HG03060 (cell line): Measurements from ENCODE around the gene STEAP1.
"Not testable (repeated sequence)": the region's sequence is repeated elsewhere in the genome, so short reads cannot be mapped to it uniquely, and the experiment has no call there.

Experiments used
- ATAC-seq: cut with Tn5 transposase; IDR thresholded peaks from one replicate; pipeline ENCODE4 v1.9.1; 2021; ENCODE audit warnings: low read depth, moderate number of reproducible peaks; ENCODE audit not compliant: unreplicated experiment

The STEAP1 gene

DNA sequence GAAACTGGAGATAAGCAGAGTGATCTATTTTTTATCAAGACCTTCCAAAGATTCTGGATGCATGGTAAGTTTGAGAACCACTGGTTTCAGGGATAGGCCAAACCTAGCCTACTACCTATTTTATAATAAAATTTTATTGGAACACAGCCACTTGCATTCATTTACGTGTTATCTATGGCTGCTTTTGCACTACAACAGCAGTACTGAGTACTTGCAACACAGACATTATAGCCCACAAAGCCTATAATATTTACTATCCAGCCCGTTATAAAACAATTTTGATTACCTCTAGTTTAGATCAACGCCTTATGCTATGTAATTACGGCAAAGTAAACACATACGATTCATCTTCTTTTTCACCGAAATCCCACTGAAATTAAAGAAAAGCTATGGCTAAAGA is 18.4 kb downstream of the STEAP1 start:
- no peak for ATAC-seq

DNA sequence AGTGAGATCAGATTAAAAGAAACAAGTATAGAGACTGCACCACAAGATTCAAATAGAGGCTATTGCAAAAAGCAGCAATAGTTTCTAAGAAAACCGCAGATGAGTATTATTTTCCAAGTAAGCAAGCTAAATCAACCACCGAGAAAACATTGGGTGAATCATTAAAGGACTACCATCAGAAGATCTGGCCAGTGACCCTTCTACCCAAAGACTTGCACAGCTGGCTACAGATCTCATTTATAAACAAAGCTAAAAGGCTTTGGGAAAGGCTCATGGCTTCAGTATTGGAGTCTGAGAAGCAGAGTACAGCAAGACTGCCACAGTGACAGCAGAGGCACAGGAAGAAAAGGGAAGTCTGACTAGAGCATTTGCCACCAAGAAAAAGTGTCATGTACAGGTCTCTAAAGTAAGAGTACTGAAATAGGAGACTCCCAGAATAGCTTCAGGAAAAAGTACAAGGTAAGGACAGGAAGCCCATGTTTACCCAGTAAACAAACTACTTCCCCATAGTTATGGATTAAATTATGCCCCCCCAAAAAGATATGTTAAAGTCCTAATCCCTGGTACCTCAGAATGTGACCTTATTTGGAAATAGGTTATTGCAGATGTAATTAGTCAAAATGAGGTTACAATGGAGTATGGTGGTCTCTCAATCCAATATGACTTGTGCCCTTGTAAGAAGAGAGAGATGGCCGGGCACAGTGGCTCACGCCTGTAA is 19.0 kb downstream of the STEAP1 start:
- ATAC-seq = peak; percentile 86

DNA sequence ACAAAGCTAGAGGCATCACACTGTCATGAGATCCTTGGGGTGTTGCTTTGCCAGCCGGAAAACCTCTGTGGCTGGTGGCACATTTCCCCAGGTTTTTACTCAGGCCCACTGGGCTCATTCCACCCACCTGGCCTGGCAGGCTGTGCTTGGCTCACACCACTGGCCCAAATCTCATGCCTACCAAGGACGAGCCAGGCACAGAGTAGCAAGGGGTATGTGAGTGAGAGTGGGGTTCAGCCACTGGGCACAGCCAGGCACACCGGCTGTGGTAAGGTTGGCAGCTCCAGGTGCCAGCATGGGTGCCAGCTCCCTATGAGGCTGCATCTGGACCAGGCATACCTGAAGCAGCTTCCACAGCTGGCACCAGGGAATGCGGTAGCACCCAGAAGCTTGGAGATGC is 21.4 kb downstream of the STEAP1 start:
- ATAC-seq = no peak

- ATAC-seq = no peak
These were observed 21.9 kb downstream of the STEAP1 start for GRCh38 chr7:90176195-90176594.

GRCh38 chr7:90178166-90178565 is 23.9 kb downstream of the STEAP1 start:
- ATAC-seq = no peak

GRCh38 chr7:90178679-90179278 is 24.5 kb downstream of the STEAP1 start:
- ATAC-seq = peak; percentile 95

- no peak for ATAC-seq
These were observed 25.8 kb downstream of the STEAP1 start for GRCh38 chr7:90180011-90180585.

GRCh38 chr7:90180649-90181048 is 26.4 kb downstream of the STEAP1 start:
- no peak for ATAC-seq

- no peak for ATAC-seq
These were observed 27.2 kb downstream of the STEAP1 start for GRCh38 chr7:90181485-90181884.

GRCh38 chr7:90186290-90186689 is 32.0 kb downstream of the STEAP1 start:
- ATAC-seq = not testable (repeated sequence)

- ATAC-seq = no peak
These were observed 33.3 kb downstream of the STEAP1 start for GRCh38 chr7:90187507-90188050.

DNA sequence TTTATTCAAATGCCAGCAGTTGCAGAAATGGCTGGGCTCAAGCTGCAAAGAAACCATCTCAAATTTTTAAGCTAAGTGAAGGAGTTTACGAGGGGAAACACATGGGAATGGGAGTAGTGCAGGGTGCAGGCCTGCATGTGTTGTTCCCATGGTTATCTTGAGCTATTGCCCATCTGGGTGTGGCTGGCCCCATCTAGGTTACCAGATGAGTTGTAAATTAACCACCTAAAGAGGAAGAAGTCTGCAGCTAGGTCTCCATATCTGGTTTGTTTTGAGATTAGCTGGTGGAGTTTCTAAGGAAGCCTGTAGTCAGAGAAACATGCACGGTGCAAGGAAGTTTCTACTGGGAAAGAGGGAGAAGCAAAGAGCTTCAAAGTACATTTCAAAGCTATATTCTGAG is 34.0 kb downstream of the STEAP1 start:
- peak; percentile 77 for ATAC-seq

- no peak for ATAC-seq
These were observed 36.7 kb downstream of the STEAP1 start for GRCh38 chr7:90190995-90191394.

- ATAC-seq = no peak
These were observed 37.4 kb downstream of the STEAP1 start for GRCh38 chr7:90191648-90192047.

- ATAC-seq = no peak
These were observed 38.8 kb downstream of the STEAP1 start for GRCh38 chr7:90192876-90193750.

DNA sequence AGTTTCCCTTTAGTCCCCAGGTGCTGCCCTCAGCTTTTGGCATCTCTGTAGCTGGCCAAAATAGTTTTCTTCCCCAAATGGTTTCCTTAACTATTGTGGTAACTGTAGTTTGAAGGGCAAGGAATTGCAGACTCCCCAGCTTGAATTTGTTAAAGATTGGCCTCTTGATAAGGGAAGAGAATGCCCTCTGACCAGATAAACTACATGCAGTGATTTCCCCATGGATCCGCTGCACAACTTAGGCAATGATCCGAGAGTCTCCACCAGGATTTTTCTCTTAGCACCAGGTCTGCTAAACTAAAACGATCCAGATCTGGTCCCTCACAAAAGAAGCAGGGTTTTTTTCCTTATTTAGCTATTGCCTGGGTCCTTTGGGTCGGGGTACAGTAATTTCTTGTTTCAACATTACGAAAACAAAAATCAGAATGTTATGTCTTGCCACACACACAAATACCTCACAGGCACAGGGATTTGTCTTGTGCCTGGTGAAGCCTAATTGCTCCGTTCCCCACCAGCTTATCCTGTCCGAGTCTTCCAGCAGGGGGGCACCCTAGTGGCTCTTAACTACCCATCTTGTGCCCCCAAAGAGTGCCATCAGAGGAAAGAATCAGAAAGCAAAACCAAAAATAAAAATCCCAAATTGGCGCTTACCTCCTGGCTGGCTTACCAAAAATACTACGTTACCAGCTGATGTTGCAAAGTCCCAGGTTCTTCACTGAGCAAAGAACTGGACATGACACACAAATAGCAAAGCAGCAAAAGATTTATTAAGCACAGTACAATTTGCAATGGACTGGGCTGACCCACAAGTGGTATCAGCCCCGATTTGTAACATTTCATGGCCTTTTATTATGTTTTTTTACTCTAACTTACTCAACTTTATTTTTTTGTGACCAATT is 40.9 kb downstream of the STEAP1 start:
- no peak for ATAC-seq

DNA sequence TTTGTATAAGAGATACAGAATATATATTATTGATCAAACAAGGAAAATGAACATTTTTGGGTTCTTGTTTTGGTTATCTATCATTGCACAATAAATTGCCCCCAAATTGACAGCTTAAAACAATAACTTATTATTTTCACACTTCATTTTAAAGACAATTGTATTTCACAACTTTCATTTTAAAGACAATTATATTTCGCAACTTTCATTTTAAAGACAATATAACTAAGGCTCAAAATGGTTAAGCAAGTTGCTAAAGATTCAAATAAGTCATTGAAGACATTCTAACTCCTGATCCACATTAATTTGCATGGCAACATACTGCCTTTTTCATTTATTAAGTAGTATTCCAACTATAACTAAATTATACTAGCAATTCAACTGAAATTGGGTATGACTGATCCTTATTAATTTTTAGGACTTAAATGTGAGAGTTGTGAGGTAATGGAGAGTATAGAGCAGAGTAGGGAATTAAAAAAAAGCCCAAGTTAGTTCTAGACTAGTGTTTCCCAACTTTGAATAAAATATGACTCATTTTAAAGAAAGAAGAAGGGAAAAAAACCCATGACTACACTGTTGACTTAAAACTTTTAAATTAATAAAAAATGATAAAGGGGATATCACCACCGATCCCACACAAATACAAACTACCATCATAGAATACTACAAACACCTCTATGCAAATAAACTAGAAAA is 47.4 kb downstream of the STEAP1 start:
- ATAC-seq = no peak

DNA sequence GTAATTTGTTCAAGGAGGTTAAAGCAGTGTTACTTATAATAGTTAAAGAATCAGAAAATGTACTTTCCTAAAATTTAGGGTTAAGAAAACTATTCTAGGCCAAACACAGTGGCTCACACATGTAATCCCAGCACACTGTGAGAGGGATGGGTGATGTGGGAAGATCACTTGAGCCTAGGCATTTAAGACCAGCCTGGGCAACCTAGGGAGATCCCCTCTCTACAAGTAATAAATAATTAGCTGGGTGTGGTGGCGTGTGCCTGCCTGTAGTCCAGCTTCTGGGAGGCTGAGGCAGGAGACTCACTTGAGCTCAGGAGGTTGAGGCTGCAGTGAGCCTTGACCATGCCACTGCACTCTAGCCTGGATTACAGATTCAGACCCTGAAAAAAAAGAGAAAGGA is 53.7 kb downstream of the STEAP1 start:
- ATAC-seq = no peak

- ATAC-seq = no peak
These were observed 55.5 kb downstream of the STEAP1 start for GRCh38 chr7:90209776-90210175.
